GM21381 (cell line): Measurements from ENCODE around the gene TRIO.
"Not testable (repeated sequence)": the region's sequence is repeated elsewhere in the genome, so short reads cannot be mapped to it uniquely, and the experiment has no call there.

Experiments
- ATAC-seq: cut with Tn5 transposase; IDR thresholded peaks from one replicate; pipeline ENCODE4 v1.9.1; 2021; ENCODE audit warnings: mild to moderate bottlenecking, moderate library complexity; ENCODE audit not compliant: unreplicated experiment

TRIO gene

GRCh38 chr5:14142827-14143545, at the start of gene TRIO:
TSS of gene TRIO (plus strand) at chr5:14143342. CDS start at chr5:14143726, 384 bp downstream.
- peak; percentile 44 for ATAC-seq

GRCh38 chr5:14097380-14097779, 45.8 kb upstream of the TRIO start:
- ATAC-seq = not testable (repeated sequence)

GRCh38 chr5:14097998-14098471, 45.1 kb upstream of the TRIO start:
- ATAC-seq = no peak

- no peak for ATAC-seq
Observed at GRCh38 chr5:14100281-14100680, 42.9 kb upstream of the TRIO start.

- ATAC-seq = no peak
Observed at GRCh38 chr5:14101922-14102321, 41.2 kb upstream of the TRIO start.

GRCh38 chr5:14102666-14103065, 40.5 kb upstream of the TRIO start:
- ATAC-seq = no peak

- no peak for ATAC-seq
Observed at GRCh38 chr5:14105718-14106410, 37.3 kb upstream of the TRIO start.

- no peak for ATAC-seq
Observed at GRCh38 chr5:14107536-14107935, 35.6 kb upstream of the TRIO start.

GRCh38 chr5:14108170-14108996, 34.8 kb upstream of the TRIO start:
- ATAC-seq = peak; percentile 88

- peak; percentile 79 for ATAC-seq
Observed at GRCh38 chr5:14109041-14109747, 33.9 kb upstream of the TRIO start.

GRCh38 chr5:14109771-14110170, 33.4 kb upstream of the TRIO start:
- ATAC-seq = no peak

- ATAC-seq = no peak
Observed at GRCh38 chr5:14110196-14110595, 32.9 kb upstream of the TRIO start.

GRCh38 chr5:14110680-14111079, 32.5 kb upstream of the TRIO start:
- no peak for ATAC-seq

GRCh38 chr5:14112998-14113652, 30.0 kb upstream of the TRIO start:
- no peak for ATAC-seq

GRCh38 chr5:14114615-14115251, 28.4 kb upstream of the TRIO start:
- no peak for ATAC-seq

- no peak for ATAC-seq
Observed at GRCh38 chr5:14115323-14115895, 27.7 kb upstream of the TRIO start.

- ATAC-seq = no peak
Observed at GRCh38 chr5:14118551-14119320, 24.4 kb upstream of the TRIO start.

GRCh38 chr5:14120176-14120575, 23.0 kb upstream of the TRIO start:
- ATAC-seq = no peak

GRCh38 chr5:14121552-14121951, 21.6 kb upstream of the TRIO start:
- no peak for ATAC-seq
